Activated naive CD8-positive, alpha-beta T cell treated with anti-CD3 and anti-CD28 coated beads, Interleukin-2, amount 50 U/mL, for 24 hours (primary cell): ENCODE results near the gene SEBOX.

ENCODE experiments used
- ATAC-seq: fragments of 150-1000 bp; cut with Tn5 transposase; one replicate; pipeline ENCODE4 v1.10.0; 2021
- DNase-seq: peaks from one replicate; pipeline ENCODE4 v3.0.0; 2021
- H3K27ac Mint-ChIP-seq: one replicate; pipeline ENCODE4 v1.8.0; 2021; ENCODE audit warnings: mild to moderate bottlenecking, mixed read lengths
- H3K27me3 Mint-ChIP-seq: one replicate; pipeline ENCODE4 v1.8.0; 2021; ENCODE audit warnings: mixed read lengths
- H3K36me3 Mint-ChIP-seq: one replicate; pipeline ENCODE4 v1.8.0; 2021; ENCODE audit warnings: low read depth, mixed read lengths
- H3K4me1 Mint-ChIP-seq: one replicate; pipeline ENCODE4 v1.8.0; 2021; ENCODE audit warnings: mixed read lengths
- H3K4me3 Mint-ChIP-seq: one replicate; pipeline ENCODE4 v1.8.0; 2021; ENCODE audit warnings: mild to moderate bottlenecking, moderate library complexity, mixed read lengths
- H3K9me3 Mint-ChIP-seq: one replicate; pipeline ENCODE4 v1.8.0; 2021; ENCODE audit warnings: mixed read lengths

The SEBOX gene

GRCh38 chr17:28398280-28398981 is 33.4 kb upstream of the SEBOX start:
- H3K27me3 Mint-ChIP-seq, result no peaks in the 10 kb centered on the region
- ATAC-seq (no peak), DNase-seq (no peak)
- no peak overlapping the region for H3K27ac Mint-ChIP-seq
- peaks cover 9% of the 10 kb centered on the region for H3K36me3 Mint-ChIP-seq
- H3K4me1 Mint-ChIP-seq, result peaks cover 5% of the 10 kb centered on the region
- H3K4me3 Mint-ChIP-seq, result no peak overlapping the region
- H3K9me3 Mint-ChIP-seq, result no peaks in the 10 kb centered on the region

- H3K9me3 Mint-ChIP-seq, result no peaks in the 10 kb centered on the region
- no peak overlapping the region for H3K27ac Mint-ChIP-seq
- H3K4me1 Mint-ChIP-seq, result peaks cover 5% of the 10 kb centered on the region
- ATAC-seq (no peak), DNase-seq (no peak)
- H3K36me3 Mint-ChIP-seq, result peaks cover 9% of the 10 kb centered on the region
- no peak overlapping the region for H3K4me3 Mint-ChIP-seq
- no peaks in the 10 kb centered on the region for H3K27me3 Mint-ChIP-seq
Observed at GRCh38 chr17:28397687-28398279, 32.8 kb upstream of the SEBOX start.

- H3K9me3 Mint-ChIP-seq, result no peaks in the 10 kb centered on the region
- DNase-seq (no peak), ATAC-seq (no peak)
- H3K27me3 Mint-ChIP-seq, result no peaks in the 10 kb centered on the region
- no peak overlapping the region for H3K4me3 Mint-ChIP-seq
- peaks cover 9% of the 10 kb centered on the region for H3K36me3 Mint-ChIP-seq
- H3K4me1 Mint-ChIP-seq, result peaks cover 5% of the 10 kb centered on the region
- H3K27ac Mint-ChIP-seq, result no peak overlapping the region
Observed at GRCh38 chr17:28397275-28397674, 32.3 kb upstream of the SEBOX start.

- Mint-ChIP-seq H3K4me1 (peaks cover 2% of the 10 kb centered on the region), H3K4me3 (no peak overlapping the region), H3K27ac (no peak overlapping the region), H3K36me3 (peaks cover 9% of the 10 kb centered on the region), H3K9me3 (no peaks in the 10 kb centered on the region), H3K27me3 (no peaks in the 10 kb centered on the region)
- ATAC-seq (no peak), DNase-seq (no peak)
Observed at GRCh38 chr17:28396635-28397239, 31.7 kb upstream of the SEBOX start.

GRCh38 chr17:28395968-28396367 is 31.0 kb upstream of the SEBOX start:
- peaks cover 15% of the 10 kb centered on the region for H3K36me3 Mint-ChIP-seq
- H3K4me3 Mint-ChIP-seq, result no peak overlapping the region
- DNase-seq, result no peak
- no peaks in the 10 kb centered on the region for H3K4me1 Mint-ChIP-seq
- H3K27ac Mint-ChIP-seq, result no peak overlapping the region
- H3K9me3 Mint-ChIP-seq, result no peaks in the 10 kb centered on the region
- no peaks in the 10 kb centered on the region for H3K27me3 Mint-ChIP-seq
- no peak for ATAC-seq

GRCh38 chr17:28395426-28395825 is 30.4 kb upstream of the SEBOX start:
- H3K36me3 Mint-ChIP-seq, result peaks cover 17% of the 10 kb centered on the region
- no peaks in the 10 kb centered on the region for H3K4me1 Mint-ChIP-seq
- no peaks in the 10 kb centered on the region for H3K27me3 Mint-ChIP-seq
- H3K27ac Mint-ChIP-seq, result no peak overlapping the region
- no peak for DNase-seq
- no peak overlapping the region for H3K4me3 Mint-ChIP-seq
- ATAC-seq, result no peak
- H3K9me3 Mint-ChIP-seq, result no peaks in the 10 kb centered on the region

GRCh38 chr17:28394337-28395116 is 29.5 kb upstream of the SEBOX start:
- ATAC-seq (no peak), DNase-seq (no peak)
- Mint-ChIP-seq H3K36me3 (peaks cover 23% of the 10 kb centered on the region), H3K27me3 (no peaks in the 10 kb centered on the region), H3K4me3 (no peak overlapping the region), H3K4me1 (no peaks in the 10 kb centered on the region), H3K27ac (no peak overlapping the region), H3K9me3 (no peaks in the 10 kb centered on the region)

- ATAC-seq (no peak), DNase-seq (no peak)
- H3K36me3 Mint-ChIP-seq, result peaks cover 31% of the 10 kb centered on the region
- no peak overlapping the region for H3K4me3 Mint-ChIP-seq
- no peaks in the 10 kb centered on the region for H3K9me3 Mint-ChIP-seq
- no peaks in the 10 kb centered on the region for H3K27me3 Mint-ChIP-seq
- no peaks in the 10 kb centered on the region for H3K4me1 Mint-ChIP-seq
- H3K27ac Mint-ChIP-seq, result no peak overlapping the region
Observed at GRCh38 chr17:28392491-28392890, 27.5 kb upstream of the SEBOX start.

GRCh38 chr17:28391401-28391800 is 26.4 kb upstream of the SEBOX start:
- H3K27ac Mint-ChIP-seq, result no peak overlapping the region

GRCh38 chr17:28390984-28391383 is 26.0 kb upstream of the SEBOX start:
- Mint-ChIP-seq H3K27ac (no peak overlapping the region), H3K36me3 (peaks cover 34% of the 10 kb centered on the region), H3K27me3 (no peaks in the 10 kb centered on the region), H3K4me1 (peaks cover 4% of the 10 kb centered on the region), H3K4me3 (no peak overlapping the region), H3K9me3 (no peaks in the 10 kb centered on the region)
- no peak for DNase-seq
- ATAC-seq, result no peak

More at GRCh38 chr17:28391401-28391800, 26.4 kb upstream of the SEBOX start:
- H3K27me3 Mint-ChIP-seq, result no peaks in the 10 kb centered on the region
- H3K36me3 Mint-ChIP-seq, result peaks cover 34% of the 10 kb centered on the region
- H3K9me3 Mint-ChIP-seq, result no peaks in the 10 kb centered on the region
- DNase-seq (no peak), ATAC-seq (no peak)
- no peak overlapping the region for H3K4me3 Mint-ChIP-seq
- no peaks in the 10 kb centered on the region for H3K4me1 Mint-ChIP-seq

GRCh38 chr17:28390563-28390962 is 25.6 kb upstream of the SEBOX start:
- no peak for ATAC-seq
- no peak overlapping the region for H3K27ac Mint-ChIP-seq
- no peak for DNase-seq
- peaks cover 7% of the 10 kb centered on the region for H3K4me1 Mint-ChIP-seq
- H3K4me3 Mint-ChIP-seq, result no peak overlapping the region
- H3K9me3 Mint-ChIP-seq, result no peaks in the 10 kb centered on the region
- H3K36me3 Mint-ChIP-seq, result peaks cover 34% of the 10 kb centered on the region
- no peaks in the 10 kb centered on the region for H3K27me3 Mint-ChIP-seq

GRCh38 chr17:28390141-28390540 is 25.1 kb upstream of the SEBOX start:
- Mint-ChIP-seq H3K4me1 (peaks cover 10% of the 10 kb centered on the region), H3K4me3 (no peak overlapping the region)

GRCh38 chr17:28388106-28388505 is 23.1 kb upstream of the SEBOX start:
- H3K9me3 Mint-ChIP-seq, result no peaks in the 10 kb centered on the region
- peaks cover 31% of the 10 kb centered on the region for H3K36me3 Mint-ChIP-seq
- H3K27me3 Mint-ChIP-seq, result peaks cover 2% of the 10 kb centered on the region
- H3K27ac Mint-ChIP-seq, result no peak overlapping the region
- ATAC-seq, result no peak
- H3K4me3 Mint-ChIP-seq, result no peak overlapping the region
- H3K4me1 Mint-ChIP-seq, result peaks cover 21% of the 10 kb centered on the region
- no peak for DNase-seq

More at GRCh38 chr17:28390141-28390540, 25.1 kb upstream of the SEBOX start:
- no peaks in the 10 kb centered on the region for H3K9me3 Mint-ChIP-seq
- no peak overlapping the region for H3K27ac Mint-ChIP-seq
- ATAC-seq (no peak), DNase-seq (no peak)
- no peaks in the 10 kb centered on the region for H3K27me3 Mint-ChIP-seq
- H3K36me3 Mint-ChIP-seq, result peaks cover 35% of the 10 kb centered on the region

- Mint-ChIP-seq H3K36me3 (peaks cover 27% of the 10 kb centered on the region), H3K9me3 (no peaks in the 10 kb centered on the region), H3K27me3 (peaks cover 2% of the 10 kb centered on the region), H3K27ac (no peak overlapping the region), H3K4me1 (peaks cover 23% of the 10 kb centered on the region), H3K4me3 (no peak overlapping the region)
- DNase-seq, result no peak
- no peak for ATAC-seq
Observed at GRCh38 chr17:28386391-28386790, 21.4 kb upstream of the SEBOX start.
